ENCODE measurements around the gene TAMM41.

DNA sequence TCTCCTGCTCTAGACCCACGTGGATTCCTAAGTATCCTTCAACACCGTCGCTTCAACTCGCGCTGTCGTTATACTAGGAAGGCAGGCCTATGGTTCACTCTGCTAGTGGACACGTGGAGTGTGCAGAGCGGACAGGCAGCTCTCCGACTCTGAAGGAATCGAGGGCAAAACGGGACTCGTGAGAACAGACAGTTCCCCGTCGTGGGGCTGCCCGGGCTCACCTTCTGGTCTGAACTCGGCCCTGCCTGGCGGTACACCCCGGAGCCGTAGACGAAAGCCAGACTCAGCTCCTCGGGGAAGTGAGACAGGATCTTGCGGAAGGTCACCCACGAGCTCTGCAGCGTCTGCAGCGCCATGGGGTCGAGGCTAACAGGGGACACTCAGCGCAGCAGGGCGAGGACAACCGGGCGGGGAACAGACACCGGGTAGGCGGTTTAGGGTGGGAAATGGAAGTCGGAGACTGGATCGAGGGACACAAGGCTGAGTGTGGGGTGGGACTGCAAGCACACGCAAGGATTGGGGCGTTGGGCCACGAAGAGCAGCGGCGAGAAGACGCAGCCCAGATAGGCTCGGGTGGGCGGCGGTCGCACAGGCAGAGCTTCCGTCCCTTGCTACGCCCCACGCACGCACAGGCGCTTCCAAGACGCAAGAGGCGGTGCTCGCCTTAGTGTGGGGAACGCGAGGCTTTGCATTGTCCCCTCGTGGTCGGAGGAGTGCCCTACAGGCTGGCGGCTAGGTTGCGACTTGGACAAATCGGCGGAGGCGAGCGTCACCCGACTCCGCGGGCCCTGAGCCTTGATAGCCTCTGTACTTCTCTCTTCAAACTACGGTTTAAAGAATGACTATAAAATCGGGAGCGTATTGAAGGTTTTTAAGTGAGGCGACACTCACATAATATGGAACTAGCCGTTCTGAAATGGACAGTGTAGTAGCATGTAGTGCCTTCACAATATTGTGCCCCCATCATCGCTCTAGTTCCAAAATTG is at the start of gene TAMM41:
- TF ChIP-seq, protein P1, sequence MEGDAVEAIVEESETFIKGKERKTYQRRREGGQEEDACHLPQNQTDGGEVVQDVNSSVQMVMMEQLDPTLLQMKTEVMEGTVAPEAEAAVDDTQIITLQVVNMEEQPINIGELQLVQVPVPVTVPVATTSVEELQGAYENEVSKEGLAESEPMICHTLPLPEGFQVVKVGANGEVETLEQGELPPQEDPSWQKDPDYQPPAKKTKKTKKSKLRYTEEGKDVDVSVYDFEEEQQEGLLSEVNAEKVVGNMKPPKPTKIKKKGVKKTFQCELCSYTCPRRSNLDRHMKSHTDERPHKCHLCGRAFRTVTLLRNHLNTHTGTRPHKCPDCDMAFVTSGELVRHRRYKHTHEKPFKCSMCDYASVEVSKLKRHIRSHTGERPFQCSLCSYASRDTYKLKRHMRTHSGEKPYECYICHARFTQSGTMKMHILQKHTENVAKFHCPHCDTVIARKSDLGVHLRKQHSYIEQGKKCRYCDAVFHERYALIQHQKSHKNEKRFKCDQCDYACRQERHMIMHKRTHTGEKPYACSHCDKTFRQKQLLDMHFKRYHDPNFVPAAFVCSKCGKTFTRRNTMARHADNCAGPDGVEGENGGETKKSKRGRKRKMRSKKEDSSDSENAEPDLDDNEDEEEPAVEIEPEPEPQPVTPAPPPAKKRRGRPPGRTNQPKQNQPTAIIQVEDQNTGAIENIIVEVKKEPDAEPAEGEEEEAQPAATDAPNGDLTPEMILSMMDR (IDR thresholded peaks at IDR 0.05), result peak; percentile 69 to 89 (median 86)
- TF ChIP-seq POLR2A (IDR thresholded peaks at IDR 0.05) (peak; percentile 49 to 61), EP300 (IDR thresholded peaks at IDR 0.05) (no peak), POLR2AphosphoS5 (IDR thresholded peaks at IDR 0.05) (peak; percentile 86)

All from gastroesophageal sphincter (tissue), 3 donors.